ENCODE measurements around the gene ZNF774. TPM values are rescaled to one million over a fixed set of nuclear protein-coding genes. Genes with fewer than 3 reads are reported as not detected.
A peak's percentile ranks its signal among the peaks of the same experiment; 100 is the strongest.

Gene ZNF774
- total and polyA plus RNA-seq, 11 donors = 2.1 to 9.9 (median 4.5) TPM

- DNase-seq = no peak
- Histone ChIP-seq H3K27ac (no peak overlapping the region), H3K36me3 (no peaks in the 10 kb centered on the region), H3K4me3 (no peak overlapping the region), H3K9me3 (no peaks in the 10 kb centered on the region), H3K27me3 (no peaks in the 10 kb centered on the region), H3K4me1 (peaks cover 0 to 13% (median 0%) of the 10 kb centered on the region in 12 donors)
- intact Hi-C loops (cut with DNase I) = no loop called here
- TF ChIP-seq POLR2A (IDR thresholded peaks at IDR 0.05) = no peak
- TF ChIP-seq CTCF (IDR thresholded peaks at IDR 0.05) = no peak
- WGBS, 4 donors = 76 to 94% (median 86%) methylated on average over 2 of the region's 2 CpGs
- no peak for ATAC-seq
Observed at GRCh38 chr15:90307661-90308060, 44.4 kb upstream of the ZNF774 start.

DNA sequence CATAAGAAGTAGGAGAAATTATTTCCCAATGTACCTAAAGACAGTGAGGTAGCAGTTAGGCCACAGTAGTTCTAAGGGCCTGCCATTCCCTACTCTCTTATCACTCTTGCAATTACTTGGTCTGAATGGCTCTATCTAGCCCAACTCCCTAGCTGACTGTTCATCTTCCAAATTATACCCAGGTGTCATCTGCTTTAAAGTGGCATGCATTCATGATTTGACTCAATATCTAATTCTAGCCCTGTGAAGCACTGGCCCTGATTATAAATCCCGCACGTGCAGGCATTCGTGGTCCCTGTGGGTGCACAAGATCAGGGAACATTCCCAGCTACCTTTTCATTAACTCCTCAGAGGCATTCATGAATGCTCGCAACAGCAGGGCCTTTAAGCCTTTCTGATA lies 43.1 kb upstream of the ZNF774 start:
- Histone ChIP-seq H3K27ac (no peak overlapping the region), H3K9me3 (no peaks in the 10 kb centered on the region), H3K4me1 (peaks cover 0 to 13% (median 0%) of the 10 kb centered on the region in 12 donors), H3K27me3 (no peaks in the 10 kb centered on the region), H3K4me3 (no peak overlapping the region), H3K36me3 (no peaks in the 10 kb centered on the region)
- DNase-seq (no peak), ATAC-seq (peak in 1 of 4 donors; percentile 31)
- no peak for TF ChIP-seq CTCF (IDR thresholded peaks at IDR 0.05)
- TF ChIP-seq POLR2A (IDR thresholded peaks at IDR 0.05) = no peak
- intact Hi-C loops (cut with DNase I) = no loop called here
- 59 to 71% (median 65%) methylated on average over 4 of the region's 4 CpGs for WGBS, 4 donors

GRCh38 chr15:90315278-90315982 lies 36.7 kb upstream of the ZNF774 start:
- 33 to 53% (median 44%) methylated on average over 5 of the region's 5 CpGs for WGBS, 4 donors
- H3K4me1 ChIP-seq = peaks cover 0 to 25% (median 15%) of the 10 kb centered on the region in 12 donors
- H3K36me3 ChIP-seq = no peaks in the 10 kb centered on the region
- peak overlapping the region in 11 of 12 donors; percentile 5 to 83 (median 48) for H3K27ac ChIP-seq
- DNase-seq (peak; percentile 68 to 85 (median 73)), ATAC-seq (peak; percentile 60 to 93 (median 86))
- no peaks in the 10 kb centered on the region for H3K27me3 ChIP-seq
- intact Hi-C loops (cut with DNase I) = no loop called here
- TF ChIP-seq CTCF (IDR thresholded peaks at IDR 0.05) (no peak), POLR2A (IDR thresholded peaks at IDR 0.05) (no peak)
- H3K9me3 ChIP-seq = no peaks in the 10 kb centered on the region
- H3K4me3 ChIP-seq = no peak overlapping the region

- H3K4me1 ChIP-seq = peaks cover 0 to 27% (median 15%) of the 10 kb centered on the region in 12 donors
- H3K27ac ChIP-seq = peak overlapping the region in 10 of 12 donors; percentile 5 to 83 (median 50)
- TF ChIP-seq CTCF (IDR thresholded peaks at IDR 0.05) = no peak
- no peak for TF ChIP-seq POLR2A (IDR thresholded peaks at IDR 0.05)
- no peaks in the 10 kb centered on the region for H3K27me3 ChIP-seq
- no peak for DNase-seq
- H3K9me3 ChIP-seq = no peaks in the 10 kb centered on the region
- intact Hi-C loops (cut with DNase I) = no loop called here
- WGBS, 4 donors = 58 to 78% (median 70%) methylated on average over 4 of the region's 4 CpGs
- no peak overlapping the region for H3K4me3 ChIP-seq
- H3K36me3 ChIP-seq = no peaks in the 10 kb centered on the region
- ATAC-seq = no peak
Observed at GRCh38 chr15:90316139-90316538, 35.9 kb upstream of the ZNF774 start.

Data from heart left ventricle (tissue), 16 donors.